SH-SY5Y (cell line): ENCODE measurements around the gene STEAP3.

ENCODE experiments used
- GATA2 ChIP-seq: IDR thresholded peaks from 2 replicates; pipeline ENCODE4 v1.6.1; 2011; ENCODE audit warnings: mild to moderate bottlenecking, low read depth, low read length
- GATA3 ChIP-seq: IDR thresholded peaks from 2 replicates; pipeline ENCODE4 v1.6.1; 2011; ENCODE audit warnings: low read depth, mild to moderate bottlenecking, low read length, moderate library complexity

- TF ChIP-seq GATA3 (no peak), GATA2 (no peak)
Observed at GRCh38 chr2:119279666-119280065, 56.0 kb downstream of the STEAP3 start.
